Cardiac fibroblast (primary cell): Measurements from ENCODE around the gene SPAG16.

Experiments used
- DNase-seq, 2 donors: peaks; one replicate each; pipeline versions ENCODE4 v3.0.0 to v3.0.0-alpha.2; 2010; ENCODE audit warnings: low read depth in 2 of 2
- H3K4me3 ChIP-seq, 2 donors: replicated peaks in 1 of 2; 1 replicate in 1 of 2; 2 replicates in 1 of 2; pipeline ENCODE4 v1.5.1; 2011; ENCODE audit warnings: low read depth in 2 of 2, low read length in 2 of 2, mild to moderate bottlenecking in 2 of 2, moderate library complexity in 1 of 2
- CTCF ChIP-seq: IDR thresholded peaks from one replicate; pipeline ENCODE4 v1.5.1; 2011; ENCODE audit warnings: low read depth, mild to moderate bottlenecking, low read length, inconsistent platforms

The SPAG16 gene

GRCh38 chr2:214297423-214297822 lies 1013.2 kb downstream of the SPAG16 start:
- no peak for TF ChIP-seq CTCF
- no peak overlapping the region for H3K4me3 ChIP-seq
- DNase-seq: no peak

GRCh38 chr2:214310319-214310718 lies 1026.1 kb downstream of the SPAG16 start:
- peak; percentile 19 for TF ChIP-seq CTCF
- DNase-seq: peak in 1 of 2 donors; percentile 6

GRCh38 chr2:214311031-214311533 lies 1026.8 kb downstream of the SPAG16 start:
- H3K4me3 ChIP-seq: no peak overlapping the region
- TF ChIP-seq CTCF: no peak
- no peak for DNase-seq

More at GRCh38 chr2:214310319-214310718, 1026.1 kb downstream of the SPAG16 start:
- no peak overlapping the region for H3K4me3 ChIP-seq

GRCh38 chr2:214311931-214312749 lies 1027.9 kb downstream of the SPAG16 start:
- DNase-seq: peak in 1 of 2 donors; percentile 6
- no peak for TF ChIP-seq CTCF
- H3K4me3 ChIP-seq: no peak overlapping the region

GRCh38 chr2:214315324-214315723 lies 1031.1 kb downstream of the SPAG16 start:
- TF ChIP-seq CTCF: no peak
- no peak overlapping the region for H3K4me3 ChIP-seq
- no peak for DNase-seq

GRCh38 chr2:214320211-214320610 lies 1035.9 kb downstream of the SPAG16 start:
- TF ChIP-seq CTCF: no peak

More at GRCh38 chr2:214320211-214320610, 1035.9 kb downstream of the SPAG16 start:
- DNase-seq: no peak
- H3K4me3 ChIP-seq: no peak overlapping the region
